HEK293 (cell line): ENCODE results near the gene MAP1S.

Experiments used
- AEBP2 ChIP-seq: fragments of 450-650 bp; formaldehyde crosslinking; IDR thresholded peaks from 2 replicates; pipeline ENCODE4 v1.5.1; 2016; ENCODE audit warnings: missing biosample characterization, missing genetic modification characterization, borderline replicate concordance
- HIC1 ChIP-seq: fragments of 450-650 bp; formaldehyde crosslinking; IDR thresholded peaks from 2 replicates; pipeline ENCODE4 v1.5.1; 2016; ENCODE audit warnings: missing biosample characterization, missing genetic modification characterization
- KLF10 ChIP-seq: fragments of 450-650 bp; IDR thresholded peaks from 2 replicates; pipeline ENCODE4 v1.5.1; 2018; ENCODE audit warnings: missing biosample characterization, mild to moderate bottlenecking, missing genetic modification characterization
- KLF16 ChIP-seq: fragments of 450-650 bp; formaldehyde crosslinking; IDR thresholded peaks from 2 replicates; pipeline ENCODE4 v1.5.1; 2017; ENCODE audit warnings: missing biosample characterization, missing genetic modification characterization
- PATZ1 ChIP-seq: fragments of 450-650 bp; formaldehyde crosslinking; IDR thresholded peaks from 2 replicates; pipeline ENCODE4 v1.5.1; 2016; ENCODE audit warnings: missing biosample characterization, missing genetic modification characterization
- TRIM28 ChIP-seq: IDR thresholded peaks from 2 replicates; pipeline ENCODE4 v1.6.1; 2011; ENCODE audit warnings: low read length, control low read depth, borderline replicate concordance
- ZBTB1 ChIP-seq: fragments of 450-650 bp; formaldehyde crosslinking; IDR thresholded peaks from 2 replicates; pipeline ENCODE4 v1.5.1; 2016; ENCODE audit warnings: missing biosample characterization, missing genetic modification characterization
- ZBTB10 ChIP-seq: fragments of 450-650 bp; formaldehyde crosslinking; IDR thresholded peaks from 2 replicates; pipeline ENCODE4 v1.5.1; 2016; ENCODE audit warnings: missing biosample characterization, missing genetic modification characterization
- ZBTB20 ChIP-seq: fragments of 450-650 bp; formaldehyde crosslinking; IDR thresholded peaks from 2 replicates; pipeline ENCODE4 v1.5.1; 2016; ENCODE audit warnings: missing biosample characterization, missing genetic modification characterization
- ZBTB7A ChIP-seq: fragments of 450-650 bp; formaldehyde crosslinking; IDR thresholded peaks from 2 replicates; pipeline ENCODE4 v1.5.1; 2016; ENCODE audit warnings: low read depth, missing biosample characterization, missing genetic modification characterization
- ZFP3 ChIP-seq: fragments of 450-650 bp; formaldehyde crosslinking; IDR thresholded peaks from 2 replicates; pipeline ENCODE4 v1.5.1; 2016; ENCODE audit warnings: low read depth, missing biosample characterization, missing genetic modification characterization
- ZNF112 ChIP-seq: fragments of 450-650 bp; formaldehyde crosslinking; IDR thresholded peaks from 2 replicates; pipeline ENCODE4 v1.5.0; 2017; ENCODE audit warnings: missing biosample characterization, missing genetic modification characterization
- ZNF221 ChIP-seq: fragments of 450-650 bp; formaldehyde crosslinking; IDR thresholded peaks from 2 replicates; pipeline ENCODE4 v1.5.1; 2017; ENCODE audit warnings: missing biosample characterization, missing genetic modification characterization, borderline replicate concordance
- ZNF280D ChIP-seq: fragments of 450-650 bp; formaldehyde crosslinking; IDR thresholded peaks from 2 replicates; pipeline ENCODE4 v1.5.1; 2016; ENCODE audit warnings: missing biosample characterization, missing genetic modification characterization
- ZNF292 ChIP-seq: fragments of 450-650 bp; formaldehyde crosslinking; IDR thresholded peaks from 2 replicates; pipeline ENCODE4 v1.5.1; 2016; ENCODE audit warnings: low read depth, missing biosample characterization, missing genetic modification characterization, borderline replicate concordance
- ZNF324 ChIP-seq: fragments of 450-650 bp; formaldehyde crosslinking; IDR thresholded peaks from 2 replicates; pipeline ENCODE4 v1.5.1; 2016; ENCODE audit warnings: missing biosample characterization, missing genetic modification characterization
- ZNF416 ChIP-seq: fragments of 450-650 bp; formaldehyde crosslinking; IDR thresholded peaks from 2 replicates; pipeline ENCODE4 v1.5.1; 2016; ENCODE audit warnings: missing biosample characterization, missing genetic modification characterization
- ZNF473 ChIP-seq: fragments of 450-650 bp; formaldehyde crosslinking; IDR thresholded peaks from 2 replicates; pipeline ENCODE4 v1.5.1; 2017; ENCODE audit warnings: missing biosample characterization, missing genetic modification characterization
- ZNF629 ChIP-seq: fragments of 450-650 bp; formaldehyde crosslinking; IDR thresholded peaks from 2 replicates; pipeline ENCODE4 v1.5.1; 2017; ENCODE audit warnings: missing biosample characterization, missing genetic modification characterization
- ZNF639 ChIP-seq: fragments of 450-650 bp; formaldehyde crosslinking; IDR thresholded peaks from 2 replicates; pipeline ENCODE4 v1.5.1; 2016; ENCODE audit warnings: missing biosample characterization, missing genetic modification characterization
- ZNF677 ChIP-seq: fragments of 450-650 bp; IDR thresholded peaks from 2 replicates; pipeline ENCODE4 v1.5.0; 2018; ENCODE audit warnings: missing biosample characterization, mild to moderate bottlenecking, missing genetic modification characterization, moderate library complexity
- ZNF747 ChIP-seq: fragments of 450-650 bp; formaldehyde crosslinking; IDR thresholded peaks from 2 replicates; pipeline ENCODE4 v1.5.1; 2016; ENCODE audit warnings: missing biosample characterization, missing genetic modification characterization
- ZNF768 ChIP-seq: fragments of 450-650 bp; formaldehyde crosslinking; IDR thresholded peaks from 2 replicates; pipeline ENCODE4 v1.5.1; 2018; ENCODE audit warnings: missing biosample characterization, mild to moderate bottlenecking, missing genetic modification characterization
- ZXDB ChIP-seq: fragments of 450-650 bp; formaldehyde crosslinking; IDR thresholded peaks from 2 replicates; pipeline ENCODE4 v1.5.1; 2016; ENCODE audit warnings: missing biosample characterization, missing genetic modification characterization

The MAP1S gene

GRCh38 chr19:17747205-17748098 is 28.2 kb downstream of the MAP1S start (continued):
- TF ChIP-seq ZNF639 (tag by site-specific recombination) (peak; percentile 21; the same call in 1 of the 2 replicates), ZNF324 (tag by site-specific recombination) (peak; percentile 21; the same call in 1 of the 2 replicates), ZNF747 (no peak), ZNF629 (no peak; the same call in 1 of the 2 replicates), TRIM28 (no peak), PATZ1 (tag by site-specific recombination) (peak; percentile 55; the same call in 1 of the 2 replicates), ZNF292 (tag by site-specific recombination) (no peak), ZXDB (tag by site-specific recombination) (no peak), ZNF473 (tag by site-specific recombination) (no peak), ZNF280D (peak; percentile 89; the same call in 1 of the 2 replicates), ZNF416 (tag by site-specific recombination) (no peak), ZNF768 (tag by site-specific recombination) (peak; percentile 99), ZBTB1 (tag by site-specific recombination) (no peak), KLF10 (tag by site-specific recombination) (0 out of 2 replicates have a peak, but pooled peaks have one; percentile 11), HIC1 (tag by site-specific recombination) (no peak), ZBTB10 (tag by site-specific recombination) (peak; percentile 96), ZNF221 (tag by site-specific recombination) (no peak), AEBP2 (tag by site-specific recombination) (no peak), ZFP3 (no peak), ZNF112 (tag by site-specific recombination) (no peak), ZBTB20 (no peak), ZNF677 (tag by site-specific recombination) (no peak), ZBTB7A (tag by site-specific recombination) (peak; percentile 70; the same call in 1 of the 2 replicates), KLF16 (tag by site-specific recombination) (no peak)
